Ovary (tissue), 9 donors: ENCODE measurements around the gene FLNB. TPM values are rescaled to one million over a fixed set of nuclear protein-coding genes. Genes with fewer than 3 reads are reported as not detected.

Experiments used
- DNase-seq, 5 donors: peaks; one replicate each; pipeline ENCODE4 v3.0.0-alpha.2; 2019 to 2020
- H3K27ac ChIP-seq, 2 donors: fragments of 200-600 bp; one replicate each; pipeline versions ENCODE4 v1.5.1 to v1.8.0; 2019 to 2022
- H3K27me3 ChIP-seq: fragments of 200-600 bp; one replicate; pipeline ENCODE4 v1.8.0; 2022
- H3K36me3 ChIP-seq: fragments of 200-600 bp; sonication (generic); one replicate; pipeline ENCODE4 v1.5.1; 2019
- H3K4me1 ChIP-seq: one replicate; pipeline ENCODE4 v1.8.1; 2013; ENCODE audit warnings: mild to moderate bottlenecking, moderate library complexity; ENCODE audit not compliant: insufficient read depth
- H3K4me3 ChIP-seq: fragments of 200-600 bp; sonication (generic); one replicate; pipeline ENCODE4 v1.5.1; 2017
- H3K9me3 ChIP-seq, 2 donors: fragments of 200-600 bp in 1 of 2; sonication (generic) in 1 of 2; one replicate each; pipeline versions ENCODE4 v1.5.1 to v1.8.1; 2013 to 2019; ENCODE audit warnings: mild to moderate bottlenecking in 1 of 2, moderate library complexity in 1 of 2
- EP300 ChIP-seq: sonication (generic); formaldehyde crosslinking; IDR thresholded peaks from one replicate; pipeline ENCODE4 v1.6.1; 2017; ENCODE audit warnings: antibody characterized with exemption
- POLR2A ChIP-seq: fragments of 450-650 bp; IDR thresholded peaks from one replicate; pipeline ENCODE4 v1.6.1; 2017; ENCODE audit warnings: antibody characterized with exemption, mild to moderate bottlenecking, moderate library complexity
- WGBS, 3 donors: extraction: QIAGEN DNeasy Blood & Tissue Kit in 1 of 3; methylation state at CpG; one replicate each; pipeline versions ENCODE4 v1.1.5 to v1.1.7; 2013 to 2017; 5-methylcytosine and 5-hydroxymethylcytosine counted together
- intact Hi-C, 4 donors: fragments of 100-400 bp; cut with DNase I; formaldehyde crosslinking; loops; one replicate each; pipeline versions ENCODE4 v1.11.0 to v1.15.1; 2022 to 2023
- polyA plus RNA-seq, 2 donors: library from polyadenylated mRNA; stranded (reverse); fragments of 200-250 nt in 1 of 2; fragments of 350-450 nt in 1 of 2; fragmentation: Illumina TruSeq in 1 of 2; extraction: RNeasy Lipid Tissue Mini Kit (QIAGEN cat#74804) in 1 of 2; gene quantifications; one replicate each; pipeline ENCODE4 v1.2.3, GENCODE V29; 2013 to 2014
- total RNA-seq, 7 donors: library from RNA; depleted of rRNA in 2 of 7; stranded (reverse); fragments of >200 nt in 2 of 7; fragmentation: NEBNext Ultra II Directional in 3 of 7; extraction: Animal tissue kit (Norgen Biotek cat#: 25700) in 3 of 7; gene quantifications; one replicate each; pipeline versions ENCODE4 v1.1.0 to v1.2.4, GENCODE V29; 2016 to 2023
- TF ChIP-seq, protein P1 (sequence below), 3 donors: fragments of 450-650 bp in 2 of 3; fragments of 200-600 bp in 1 of 3; IDR thresholded peaks; one replicate each; pipeline versions ENCODE4 v1.5.1 to v1.8.0; 2016 to 2022; ENCODE audit warnings: antibody characterized with exemption in 3 of 3, mild to moderate bottlenecking in 1 of 3
- donor health status: DM: no; HTN: no; CAD: no; lungs with moderate emphysema.
- donor health status: DM: no; HTN: no; CAD: no.
- donor health status: Bipolar disorder and iron deficiency.
- donor health status: DM: yes; HTN: yes; CAD: no.
- donor health status: DM: no; HTN: no; CAD: no.
- donor health status: DM: yes; HTN: yes; CAD: no.

The FLNB gene
- total and polyA plus RNA-seq, 9 donors = 51.9 to 190 (median 126) TPM

GRCh38 chr3:58042947-58043707 is 34.9 kb downstream of the FLNB start:
- DNase-seq = no peak
- Histone ChIP-seq H3K36me3 (no peaks in the 10 kb centered on the region), H3K4me1 (peaks cover 20% of the 10 kb centered on the region), H3K27ac (no peak overlapping the region), H3K4me3 (no peak overlapping the region), H3K9me3 (no peaks in the 10 kb centered on the region), H3K27me3 (no peaks in the 10 kb centered on the region)
- 61 to 76% (median 67%) methylated on average over 6 of the region's 6 CpGs for WGBS, 3 donors
- intact Hi-C loops = no loop called here
- TF ChIP-seq EP300 (no peak), POLR2A (no peak)
- TF ChIP-seq, protein P1, sequence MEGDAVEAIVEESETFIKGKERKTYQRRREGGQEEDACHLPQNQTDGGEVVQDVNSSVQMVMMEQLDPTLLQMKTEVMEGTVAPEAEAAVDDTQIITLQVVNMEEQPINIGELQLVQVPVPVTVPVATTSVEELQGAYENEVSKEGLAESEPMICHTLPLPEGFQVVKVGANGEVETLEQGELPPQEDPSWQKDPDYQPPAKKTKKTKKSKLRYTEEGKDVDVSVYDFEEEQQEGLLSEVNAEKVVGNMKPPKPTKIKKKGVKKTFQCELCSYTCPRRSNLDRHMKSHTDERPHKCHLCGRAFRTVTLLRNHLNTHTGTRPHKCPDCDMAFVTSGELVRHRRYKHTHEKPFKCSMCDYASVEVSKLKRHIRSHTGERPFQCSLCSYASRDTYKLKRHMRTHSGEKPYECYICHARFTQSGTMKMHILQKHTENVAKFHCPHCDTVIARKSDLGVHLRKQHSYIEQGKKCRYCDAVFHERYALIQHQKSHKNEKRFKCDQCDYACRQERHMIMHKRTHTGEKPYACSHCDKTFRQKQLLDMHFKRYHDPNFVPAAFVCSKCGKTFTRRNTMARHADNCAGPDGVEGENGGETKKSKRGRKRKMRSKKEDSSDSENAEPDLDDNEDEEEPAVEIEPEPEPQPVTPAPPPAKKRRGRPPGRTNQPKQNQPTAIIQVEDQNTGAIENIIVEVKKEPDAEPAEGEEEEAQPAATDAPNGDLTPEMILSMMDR (IDR thresholded peaks at IDR 0.05) = no peak

- no peak for DNase-seq
- no peaks in the 10 kb centered on the region for H3K27me3 ChIP-seq
- H3K4me1 ChIP-seq = peaks cover 18% of the 10 kb centered on the region
- no peaks in the 10 kb centered on the region for H3K36me3 ChIP-seq
- H3K4me3 ChIP-seq = no peak overlapping the region
- intact Hi-C loops = no loop called here
- TF ChIP-seq EP300 (no peak), POLR2A (no peak)
- TF ChIP-seq, protein P1 (IDR thresholded peaks at IDR 0.05) = no peak
- H3K27ac ChIP-seq = no peak overlapping the region
- 81 to 91% (median 84%) methylated on average over 4 of the region's 4 CpGs for WGBS, 3 donors
- no peaks in the 10 kb centered on the region for H3K9me3 ChIP-seq
These were observed 35.7 kb downstream of the FLNB start for GRCh38 chr3:58043933-58044332.

- peaks cover 19% of the 10 kb centered on the region for H3K4me1 ChIP-seq
- 75 to 82% (median 78%) methylated on average over 7 of the region's 7 CpGs for WGBS, 3 donors
These were observed 36.7 kb downstream of the FLNB start for GRCh38 chr3:58044691-58045483.

GRCh38 chr3:58047826-58048225 is 39.6 kb downstream of the FLNB start:
- H3K36me3 ChIP-seq = no peaks in the 10 kb centered on the region
- H3K4me3 ChIP-seq = no peak overlapping the region
- intact Hi-C loops = no loop called here
- H3K9me3 ChIP-seq = no peaks in the 10 kb centered on the region
- peaks cover 12% of the 10 kb centered on the region for H3K4me1 ChIP-seq
- no peak overlapping the region for H3K27ac ChIP-seq
- H3K27me3 ChIP-seq = no peaks in the 10 kb centered on the region
- no peak for DNase-seq
- TF ChIP-seq, protein P1 (IDR thresholded peaks at IDR 0.05) = no peak
- TF ChIP-seq EP300 = no peak
- no peak for TF ChIP-seq POLR2A
- WGBS, 3 donors = 81 to 94% (median 85%) methylated on average over 5 of the region's 5 CpGs

More at GRCh38 chr3:58044691-58045483, 36.7 kb downstream of the FLNB start:
- TF ChIP-seq EP300 (no peak), POLR2A (no peak)
- TF ChIP-seq, protein P1 (IDR thresholded peaks at IDR 0.05) = no peak
- no peak overlapping the region for H3K27ac ChIP-seq
- H3K9me3 ChIP-seq = no peaks in the 10 kb centered on the region
- no peak for DNase-seq
- H3K4me3 ChIP-seq = no peak overlapping the region
- H3K36me3 ChIP-seq = no peaks in the 10 kb centered on the region
- intact Hi-C loops = no loop called here
- no peaks in the 10 kb centered on the region for H3K27me3 ChIP-seq
